Anterior cingulate cortex (tissue), 58 donors: ENCODE data around the gene TLNRD1.
"Not testable (repeated sequence)": the region's sequence is repeated elsewhere in the genome, so short reads cannot be mapped to it uniquely, and the experiment has no call there.

Source experiments
- DNase-seq, 58 donors: peaks; one replicate each; lab custom pipeline; 2025; lab: John Stamatoyannopoulos, UW

The TLNRD1 gene

GRCh38 chr15:81000624-81001151 is at the start of gene TLNRD1:
TLNRD1 (plus strand) TSS chr15:81000923; CDS start chr15:81002272, 1,349 bp downstream.
- DNase-seq: peak in 56 of 58 donors; percentile 33 to 90 (median 76)

GRCh38 chr15:80951941-80952340 is 48.8 kb upstream of the TLNRD1 start:
- no peak for DNase-seq

- no peak for DNase-seq
Measured at GRCh38 chr15:80953001-80953952, 47.4 kb upstream of the TLNRD1 start.

GRCh38 chr15:80953953-80954778 is 46.6 kb upstream of the TLNRD1 start:
- DNase-seq: no peak

- peak in 11 of 58 donors; percentile 8 to 48 (median 25) for DNase-seq
Measured at GRCh38 chr15:80955571-80956452, 44.9 kb upstream of the TLNRD1 start.

- peak in 6 of 58 donors; percentile 10 to 40 (median 24) for DNase-seq
Measured at GRCh38 chr15:80957556-80957955, 43.2 kb upstream of the TLNRD1 start.

- DNase-seq: no peak
Measured at GRCh38 chr15:80957976-80958375, 42.7 kb upstream of the TLNRD1 start.

- no peak for DNase-seq
Measured at GRCh38 chr15:80958818-80959495, 41.8 kb upstream of the TLNRD1 start.

- not testable (repeated sequence) for DNase-seq
Measured at GRCh38 chr15:80965454-80965853, 35.3 kb upstream of the TLNRD1 start.

GRCh38 chr15:80966431-80967197 is 34.1 kb upstream of the TLNRD1 start:
- DNase-seq: no peak

- no peak for DNase-seq
Measured at GRCh38 chr15:80967451-80967850, 33.3 kb upstream of the TLNRD1 start.

- DNase-seq: no peak
Measured at GRCh38 chr15:80967991-80968510, 32.7 kb upstream of the TLNRD1 start.

GRCh38 chr15:80969316-80969715 is 31.4 kb upstream of the TLNRD1 start:
- no peak for DNase-seq

GRCh38 chr15:80970018-80970657 is 30.6 kb upstream of the TLNRD1 start:
- DNase-seq: peak in 45 of 58 donors; percentile 4 to 84 (median 28)

- DNase-seq: no peak
Measured at GRCh38 chr15:80970658-80971057, 30.1 kb upstream of the TLNRD1 start.

- no peak for DNase-seq
Measured at GRCh38 chr15:80971143-80971542, 29.6 kb upstream of the TLNRD1 start.

GRCh38 chr15:80972276-80972675 is 28.4 kb upstream of the TLNRD1 start:
- DNase-seq: no peak

- no peak for DNase-seq
Measured at GRCh38 chr15:80974914-80975313, 25.8 kb upstream of the TLNRD1 start.
